ENCODE data around the gene ACOT8.

DNA sequence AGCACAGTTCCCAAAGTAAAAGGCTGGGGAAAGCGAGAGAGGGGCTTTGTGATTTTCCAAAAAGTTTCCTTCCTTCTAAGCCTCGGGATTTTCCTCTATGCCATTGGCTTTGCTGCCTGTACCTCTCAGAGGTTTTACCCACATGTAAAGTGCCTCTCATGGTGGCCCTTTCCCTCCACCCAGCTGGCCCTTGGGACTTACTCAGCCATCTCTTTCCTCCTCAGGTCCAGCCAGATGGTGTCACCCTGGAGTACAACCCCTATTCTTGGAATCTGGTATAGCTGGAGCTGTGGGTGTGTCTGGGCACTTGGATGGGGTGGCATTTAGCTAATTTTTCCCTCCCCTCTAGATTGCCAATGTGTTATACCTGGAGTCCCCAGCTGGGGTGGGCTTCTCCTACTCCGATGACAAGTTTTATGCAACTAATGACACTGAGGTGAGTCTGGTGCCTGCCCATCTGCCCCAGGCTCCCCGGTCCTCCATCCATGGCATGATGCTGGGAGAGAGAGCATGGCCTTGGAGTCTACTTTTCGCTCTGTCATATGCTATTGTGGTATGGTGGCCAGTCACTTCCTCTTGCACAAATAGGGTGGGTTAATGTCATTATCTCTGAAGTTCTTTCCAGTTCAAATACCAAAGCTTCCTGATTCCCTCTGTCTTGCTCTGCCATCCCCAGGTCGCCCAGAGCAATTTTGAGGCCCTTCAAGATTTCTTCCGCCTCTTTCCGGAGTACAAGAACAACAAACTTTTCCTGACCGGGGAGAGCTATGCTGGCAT is 35.0 kb upstream of the ACOT8 start:
- TF ChIP-seq, protein P1, sequence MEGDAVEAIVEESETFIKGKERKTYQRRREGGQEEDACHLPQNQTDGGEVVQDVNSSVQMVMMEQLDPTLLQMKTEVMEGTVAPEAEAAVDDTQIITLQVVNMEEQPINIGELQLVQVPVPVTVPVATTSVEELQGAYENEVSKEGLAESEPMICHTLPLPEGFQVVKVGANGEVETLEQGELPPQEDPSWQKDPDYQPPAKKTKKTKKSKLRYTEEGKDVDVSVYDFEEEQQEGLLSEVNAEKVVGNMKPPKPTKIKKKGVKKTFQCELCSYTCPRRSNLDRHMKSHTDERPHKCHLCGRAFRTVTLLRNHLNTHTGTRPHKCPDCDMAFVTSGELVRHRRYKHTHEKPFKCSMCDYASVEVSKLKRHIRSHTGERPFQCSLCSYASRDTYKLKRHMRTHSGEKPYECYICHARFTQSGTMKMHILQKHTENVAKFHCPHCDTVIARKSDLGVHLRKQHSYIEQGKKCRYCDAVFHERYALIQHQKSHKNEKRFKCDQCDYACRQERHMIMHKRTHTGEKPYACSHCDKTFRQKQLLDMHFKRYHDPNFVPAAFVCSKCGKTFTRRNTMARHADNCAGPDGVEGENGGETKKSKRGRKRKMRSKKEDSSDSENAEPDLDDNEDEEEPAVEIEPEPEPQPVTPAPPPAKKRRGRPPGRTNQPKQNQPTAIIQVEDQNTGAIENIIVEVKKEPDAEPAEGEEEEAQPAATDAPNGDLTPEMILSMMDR (IDR thresholded peaks at IDR 0.05), result no peak
- no peak for TF ChIP-seq EZH2 (IDR thresholded peaks at IDR 0.05; ENCODE audit: borderline replicate concordance, insufficient read depth, low read depth, low read length, poor library complexity, severe bottlenecking)

All from B cell (primary cell).